GM19324 (cell line): ENCODE measurements around the gene SLC25A19.
"Not testable (repeated sequence)": the region's sequence is repeated elsewhere in the genome, so short reads cannot be mapped to it uniquely, and the experiment has no call there.

Source experiments
- ATAC-seq: cut with Tn5 transposase; IDR thresholded peaks from one replicate; pipeline ENCODE4 v1.9.1; 2021; ENCODE audit warnings: mild to moderate bottlenecking, moderate library complexity; ENCODE audit not compliant: unreplicated experiment, low FRiP score

The SLC25A19 gene

GRCh38 chr17:75307957-75308731, 18.9 kb upstream of the SLC25A19 start:
- no peak for ATAC-seq

GRCh38 chr17:75301502-75302206, 12.4 kb upstream of the SLC25A19 start:
- ATAC-seq: no peak

- ATAC-seq: no peak
Observed at GRCh38 chr17:75301049-75301448, 11.8 kb upstream of the SLC25A19 start.

- ATAC-seq: no peak
Observed at GRCh38 chr17:75300280-75300679, 11.0 kb upstream of the SLC25A19 start.

GRCh38 chr17:75295201-75296158, 6.2 kb upstream of the SLC25A19 start:
- peak; percentile 61 for ATAC-seq

GRCh38 chr17:75292810-75293448, 3.7 kb upstream of the SLC25A19 start:
- not testable (repeated sequence) for ATAC-seq

GRCh38 chr17:75289832-75290337, 652 bp upstream of the SLC25A19 start:
- no peak for ATAC-seq

- peak; percentile 20 for ATAC-seq
Observed at GRCh38 chr17:75288770-75289114, 491 bp downstream of the SLC25A19 start.

GRCh38 chr17:75288359-75288758, 874 bp downstream of the SLC25A19 start:
- no peak for ATAC-seq

GRCh38 chr17:75287221-75287620, 2.0 kb downstream of the SLC25A19 start:
- ATAC-seq: no peak

GRCh38 chr17:75285123-75285522, 4.1 kb downstream of the SLC25A19 start:
- ATAC-seq: no peak

- ATAC-seq: not testable (repeated sequence)
Observed at GRCh38 chr17:75280189-75280588, 9.0 kb downstream of the SLC25A19 start.

- ATAC-seq: no peak
Observed at GRCh38 chr17:75277664-75278071, 11.6 kb downstream of the SLC25A19 start.

GRCh38 chr17:75273977-75274708, 15.1 kb downstream of the SLC25A19 start:
- ATAC-seq: no peak

GRCh38 chr17:75272848-75273184, 16.4 kb downstream of the SLC25A19 start:
- ATAC-seq: no peak

GRCh38 chr17:75271955-75272847, 17.0 kb downstream of the SLC25A19 start:
- ATAC-seq: no peak

GRCh38 chr17:75271233-75271954, 17.8 kb downstream of the SLC25A19 start:
- peak; percentile 73 for ATAC-seq

- no peak for ATAC-seq
Observed at GRCh38 chr17:75270966-75271232, 18.3 kb downstream of the SLC25A19 start, which contains the start of gene MIF4GD. MIF4GD (minus strand) TSS chr17:75271231; CDS start chr17:75270195, 1,036 bp downstream.
